K562 (cell line): ENCODE results near the gene RAB14. TPM values are rescaled to one million over a fixed set of nuclear protein-coding genes. Genes with fewer than 3 reads are reported as not detected.
A peak's percentile ranks its signal among the peaks of the same experiment; 100 is the strongest.

Experiments
- FOS ChIP-seq: IDR thresholded peaks from 3 replicates; pipeline ENCODE4 v1.6.1; 2011; ENCODE audit not compliant: insufficient read length; ENCODE audit errors: extremely low read depth
- REST ChIP-seq, 2 experiments: fragments of 450-650 bp; formaldehyde crosslinking in 1 of 2; IDR thresholded peaks; 2 replicates each; pipeline versions ENCODE4 v1.4.0 to v1.6.1; 2014 to 2020; ENCODE audit warnings: mild to moderate bottlenecking in 2 of 2, borderline replicate concordance in 1 of 2, low read depth in 1 of 2
- USF2 ChIP-seq: sonication (generic); formaldehyde crosslinking; IDR thresholded peaks from 2 replicates; pipeline ENCODE4 v1.5.0; 2020; ENCODE audit warnings: missing genetic modification reagents
- polyA plus RNA-seq, 8 experiments: library from polyadenylated mRNA; depleted of rRNA in 4 of 8; stranded (reverse) in 5 of 8; unstranded in 3 of 8; fragments of >200 nt; fragmentation: Nextera tagmentation in 2 of 8; fragmentation: Illumina TruSeq in 1 of 8; extraction: Ambion mirVana in 2 of 8; extraction: Trizol in 1 of 8; gene quantifications; 2 replicates each; pipeline versions ENCODE4 v1.2.1 to v1.2.3, GENCODE V29; 2011 to 2014; ENCODE audit warnings: inconsistent platforms in 1 of 8, missing spikeins in 1 of 8
- total RNA-seq, 7 experiments: library from RNA; depleted of rRNA in 6 of 7; stranded (reverse); fragments of >200 nt in 6 of 7; fragmentation: Illumina TruSeq in 2 of 7; extraction: Trizol in 2 of 7; gene quantifications; 2 replicates each; pipeline versions ENCODE4 v1.2.1 to v1.2.3, GENCODE V29; 2011 to 2021; ENCODE audit warnings: low replicate concordance in 1 of 7

Gene RAB14
- total and polyA plus RNA-seq, 9 of the 15 experiments (the other 6 are each of a cell fraction or from before 2014, with no cell fraction given): 10.3 to 41.8 (median 20.9) TPM

- TF ChIP-seq USF2 (CRISPR knock-in tag) (peak; percentile 96), FOS (peak; percentile 22), REST (IDR thresholded peaks at IDR 0.05; ENCODE audit: borderline replicate concordance) (peak; percentile 57; the same call in 1 of the 2 replicates), REST (CRISPR knock-in tag; IDR thresholded peaks at IDR 0.05; ENCODE audit: low read depth) (no peak)
- TF ChIP-seq, all 486 proteins: peak for 10
Measured at GRCh38 chr9:121249563-121249962, 47.9 kb upstream of the RAB14 start (continued).
